Measurements from ENCODE around the gene MIP.
A peak's percentile ranks its signal among the peaks of the same experiment; 100 is the strongest.
"Not testable (repeated sequence)": the region's sequence is repeated elsewhere in the genome, so short reads cannot be mapped to it uniquely, and the experiment has no call there.

Gene MIP

GRCh38 chr12:56468216-56469006 lies 14.0 kb upstream of the MIP start, which contains the start of gene SPRYD4:
SPRYD4 (plus strand) TSS chr12:56468578; CDS start chr12:56468592, 14 bp downstream.
- peak; percentile 54 to 96 (median 89) for DNase-seq

- no peak for DNase-seq
Measured at GRCh38 chr12:56462565-56462964, 8.1 kb upstream of the MIP start.

DNA sequence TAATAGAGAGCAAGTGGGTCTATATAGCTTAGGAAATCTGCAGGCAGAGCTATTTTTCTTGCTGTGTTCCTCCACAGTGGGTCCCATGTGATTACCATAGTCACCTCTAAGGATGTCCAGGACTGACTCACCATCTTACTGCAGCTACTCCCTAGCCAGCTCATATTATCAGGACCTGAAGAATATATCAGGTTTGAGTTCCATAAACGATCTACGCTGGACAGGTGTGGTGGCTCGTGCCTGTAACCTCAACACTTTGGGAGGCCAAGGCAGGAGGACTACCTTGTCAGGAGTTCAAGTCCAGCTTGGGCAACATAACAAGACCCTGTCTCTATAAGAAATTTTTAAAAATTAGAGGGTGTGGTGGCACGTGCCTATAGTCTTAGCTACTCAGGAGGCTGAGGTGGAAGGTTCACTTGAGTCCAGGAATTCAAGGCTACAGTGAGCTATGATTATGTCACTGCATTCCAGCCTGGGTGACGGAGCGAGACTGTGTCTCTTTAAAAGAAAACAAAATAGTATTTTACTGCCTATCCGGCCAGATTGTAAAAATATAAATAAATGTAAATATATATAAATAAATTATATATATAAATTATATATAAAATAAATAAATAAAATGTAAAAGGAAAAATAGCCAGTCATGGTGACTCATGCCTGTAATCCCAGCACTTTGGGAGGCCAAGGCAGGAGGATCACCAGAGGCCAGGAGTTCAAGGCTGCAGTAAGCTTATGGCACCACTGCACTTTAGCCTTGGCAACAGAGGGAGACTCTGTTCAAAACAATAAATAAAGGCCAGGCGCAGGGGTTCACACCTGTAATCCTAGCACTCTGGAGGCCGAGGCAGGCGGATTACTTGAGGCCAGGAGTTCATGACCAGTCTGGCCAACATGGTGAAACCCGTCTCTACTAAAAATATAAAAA lies 7.0 kb upstream of the MIP start:
- no peak for DNase-seq

DNA sequence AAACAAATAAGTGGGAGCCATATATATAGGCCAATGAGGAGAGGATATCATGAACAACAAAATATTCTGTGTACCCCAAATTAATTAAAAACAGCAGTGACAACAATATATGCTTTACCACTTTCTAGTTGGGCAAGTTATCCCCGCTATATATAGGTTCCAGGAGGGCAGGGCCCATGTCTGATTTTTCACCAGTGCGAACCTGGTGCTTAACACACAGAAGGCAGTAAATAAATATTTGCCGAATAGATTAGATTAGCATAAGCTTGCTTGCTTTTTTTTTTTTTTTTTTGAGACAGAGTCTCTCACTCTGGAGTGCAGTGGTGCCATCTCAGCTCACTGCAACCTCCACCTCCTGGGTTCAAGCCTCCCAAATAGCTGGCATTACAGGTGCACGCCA lies 3.4 kb upstream of the MIP start:
- no peak for DNase-seq

GRCh38 chr12:56451147-56451546 lies 3.3 kb downstream of the MIP start:
- DNase-seq = no peak

GRCh38 chr12:56450241-56450640 lies 4.2 kb downstream of the MIP start:
- no peak for DNase-seq

DNA sequence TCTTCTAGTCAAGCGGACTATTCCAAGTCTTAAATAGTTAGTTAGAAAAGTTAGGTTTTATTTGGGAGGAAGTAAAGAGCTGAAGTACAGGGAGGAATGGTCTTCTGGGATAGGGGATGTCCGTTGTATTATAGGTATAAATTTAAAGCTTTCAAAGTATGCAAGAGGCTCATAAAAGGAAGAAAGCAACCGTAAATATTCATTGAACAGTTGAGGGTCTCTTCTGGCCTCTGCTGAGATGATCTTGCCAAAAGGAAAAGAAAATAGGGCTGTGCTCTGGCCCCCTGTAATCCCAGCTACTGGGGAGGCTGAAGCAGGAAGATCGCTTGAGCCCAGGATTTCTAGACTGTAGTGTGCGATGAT lies 4.9 kb downstream of the MIP start:
- no peak for DNase-seq

- peak in 55 of 56 donors; percentile 16 to 100 (median 91) for DNase-seq
Measured at GRCh38 chr12:56448860-56449621, 5.4 kb downstream of the MIP start, which contains the start of gene TIMELESS. TIMELESS (minus strand) TSS chr12:56449426; CDS start chr12:56434170, 15,256 bp downstream.

DNA sequence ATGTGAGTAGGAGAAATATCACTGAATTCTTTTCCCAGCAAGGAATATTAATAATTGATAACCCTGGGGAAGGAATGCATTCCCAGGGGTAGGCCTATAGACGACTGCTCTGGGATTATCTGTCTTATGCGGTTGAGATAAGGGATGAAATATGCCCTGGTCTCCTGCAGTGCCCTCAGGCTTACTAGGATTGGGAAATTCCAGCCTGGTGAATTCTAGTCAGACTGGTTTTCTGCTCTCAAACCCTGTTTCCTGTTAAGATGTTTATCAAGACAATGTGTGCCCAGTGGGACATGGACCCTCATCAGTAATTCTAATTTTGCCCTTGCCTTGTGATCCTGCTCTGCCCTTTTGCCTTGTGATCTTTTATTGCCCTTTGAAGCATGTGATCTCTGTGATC lies 11.2 kb downstream of the MIP start:
- not testable (repeated sequence) for DNase-seq

DNA sequence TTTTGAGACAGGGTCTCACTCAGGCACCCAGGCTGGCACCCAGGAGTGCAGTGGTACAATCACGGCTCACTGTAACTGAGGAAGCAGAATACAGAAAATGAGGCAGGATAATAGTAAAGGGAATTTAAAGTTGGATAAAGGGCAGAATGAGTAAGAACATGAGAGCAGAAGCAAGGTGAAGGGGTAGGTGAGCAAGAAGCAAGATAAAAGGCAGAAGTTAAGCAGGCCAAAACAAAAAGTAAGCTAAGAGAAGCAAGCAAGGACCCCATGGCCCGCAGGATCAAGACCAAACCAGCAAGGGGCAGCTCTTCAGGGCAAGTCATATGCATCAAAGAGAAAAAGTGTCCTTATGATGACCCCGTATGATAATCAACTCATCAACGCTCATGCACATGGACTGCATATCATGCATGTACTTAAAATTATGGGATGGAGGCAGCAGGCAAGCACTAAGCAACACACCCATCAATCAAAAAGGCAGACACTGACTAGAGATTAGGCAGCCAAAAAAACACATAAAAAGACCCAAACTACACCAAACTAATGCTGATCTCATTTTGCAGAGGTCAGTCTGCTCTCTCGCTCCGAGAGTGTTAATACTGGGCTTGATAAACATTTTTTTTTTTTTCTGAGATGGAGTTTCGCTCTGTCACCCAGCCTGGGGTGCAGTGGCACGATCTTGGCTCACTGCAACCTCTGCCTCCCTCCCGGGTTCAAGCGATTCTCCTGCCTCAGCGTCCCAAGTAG lies 16.9 kb downstream of the MIP start:
- DNase-seq = no peak

GRCh38 chr12:56434828-56435227 lies 19.6 kb downstream of the MIP start:
- no peak for DNase-seq

DNA sequence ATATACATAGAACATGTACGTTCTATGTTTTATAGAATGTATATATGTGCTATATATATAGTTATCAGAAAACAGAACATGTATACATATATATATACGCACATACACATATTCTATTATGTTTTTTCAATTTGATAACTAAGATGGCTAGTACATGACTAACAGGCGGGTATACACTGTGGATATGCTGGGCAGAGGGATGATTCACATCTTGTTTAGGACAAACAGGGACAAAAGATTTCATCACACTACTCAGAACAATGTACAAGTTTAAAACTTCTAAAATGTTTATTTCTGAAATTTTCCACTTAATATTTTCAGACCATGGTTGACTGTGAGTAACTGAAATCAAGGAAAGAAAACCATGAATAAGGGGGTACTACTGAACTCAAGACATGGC lies 22.6 kb downstream of the MIP start:
- no peak for DNase-seq

DNA sequence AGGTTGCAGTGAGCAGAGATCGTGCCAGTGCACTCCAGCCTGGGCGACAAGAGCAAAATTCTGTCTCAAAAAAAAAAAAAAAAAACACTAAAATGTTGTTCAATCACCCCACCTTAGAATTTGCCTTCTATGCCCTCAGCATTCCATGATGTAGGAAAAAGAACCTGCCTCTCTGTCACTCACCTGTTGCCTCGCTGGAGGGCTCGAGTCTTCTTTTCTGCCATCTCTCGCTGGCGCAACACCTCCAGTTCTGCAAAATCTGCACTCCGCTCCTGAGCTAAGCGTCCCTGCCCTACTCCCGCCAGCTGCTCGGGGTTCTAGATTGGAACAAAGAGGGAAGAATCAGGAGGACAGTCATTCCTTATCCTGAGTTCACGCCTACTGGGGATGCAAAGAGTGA lies 23.2 kb downstream of the MIP start:
- no peak for DNase-seq

- no peak for DNase-seq
Measured at GRCh38 chr12:56425940-56426438, 28.5 kb downstream of the MIP start.

GRCh38 chr12:56425193-56425592 lies 29.3 kb downstream of the MIP start:
- no peak for DNase-seq

- no peak for DNase-seq
Measured at GRCh38 chr12:56420411-56420810, 34.0 kb downstream of the MIP start.

DNA sequence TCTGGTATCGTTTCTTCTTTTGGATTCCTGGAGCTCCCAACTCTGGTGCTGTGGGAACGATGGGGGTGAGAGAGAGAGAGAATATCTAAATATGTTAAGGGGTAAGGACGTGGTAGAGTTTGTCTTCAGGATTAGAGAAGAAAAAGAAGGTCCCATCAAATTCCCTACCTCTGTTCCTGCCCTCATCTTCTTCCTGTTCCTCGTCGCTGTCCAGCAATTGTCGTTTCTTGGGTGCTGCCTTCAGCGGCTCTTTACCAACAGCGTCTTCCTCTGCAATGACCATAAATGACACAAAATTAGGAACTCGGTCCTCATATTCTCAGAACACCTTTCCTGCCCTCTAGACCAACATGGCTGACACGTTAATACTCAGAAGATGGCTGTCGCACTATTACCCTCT lies 36.7 kb downstream of the MIP start:
- no peak for DNase-seq

- no peak for DNase-seq
Measured at GRCh38 chr12:56414401-56414800, 40.1 kb downstream of the MIP start.

DNA sequence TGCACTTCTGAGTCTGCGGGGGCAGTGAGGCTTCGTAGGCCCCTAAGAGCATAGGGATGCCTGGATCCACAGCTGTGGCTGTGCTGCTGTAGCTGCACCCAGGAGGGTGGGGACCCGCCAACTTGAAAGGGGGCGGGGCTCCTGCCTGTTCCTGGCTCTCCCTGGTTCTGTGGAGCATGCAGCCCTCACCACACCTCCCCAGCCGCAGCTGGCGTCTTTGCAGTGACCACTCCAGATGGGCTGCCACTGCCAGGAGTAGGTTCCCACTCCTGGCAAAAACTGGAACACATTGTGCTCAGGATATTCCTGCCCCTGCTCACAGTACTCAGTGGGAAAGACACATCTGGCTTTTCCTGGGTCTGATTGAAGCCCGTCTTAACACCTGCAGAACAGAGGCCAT lies 41.1 kb downstream of the MIP start:
- DNase-seq = no peak

- no peak for DNase-seq
Measured at GRCh38 chr12:56411781-56412639, 42.4 kb downstream of the MIP start.

Data from nucleus accumbens (tissue), 56 donors.